GM12878 (cell line): ENCODE measurements around the gene RBBP4. TPM values are rescaled to one million over a fixed set of nuclear protein-coding genes. Genes with fewer than 3 reads are reported as not detected.
A peak's percentile ranks its signal among the peaks of the same experiment; 100 is the strongest.

Experiments used
- ATAC-seq: fragments of 200-7000 bp; cut with Tn5 transposase; 3 replicates; pipeline ENCODE4 v1.9.1; 2020; ENCODE audit warnings: mild to moderate bottlenecking, moderate library complexity
- BruUV-seq: library from RNA; stranded (reverse); fragments of 400-500 nt; replicated peaks from 2 replicates; lab custom pipeline; 2021; lab: Mats Ljungman, UMichigan
- CTCF ChIA-PET: fragments of 300-600 bp; sonication (Branson Sonifier 250); formaldehyde crosslinking; extraction: SDS; loops from one replicate; lab custom pipeline; 2021; ENCODE audit warnings: inconsistent platforms; lab: Yijun Ruan, JAX
- POLR2A ChIA-PET: fragments of 350-600 bp; formaldehyde crosslinking; extraction: SDS; loops from one replicate; lab custom pipeline; 2021; ENCODE audit warnings: inconsistent platforms; lab: Charles Lee
- RAD21 ChIA-PET: fragments of 300-600 bp; sonication (Branson Sonifier 250); formaldehyde crosslinking; loops from one replicate; lab custom pipeline; 2023; ENCODE audit warnings: antibody characterized with exemption; ENCODE audit not compliant: unreplicated experiment; lab: Charles Lee
- SMC1A ChIA-PET: fragments of 300-600 bp; sonication (Branson Sonifier 250); formaldehyde crosslinking; loops from one replicate; lab custom pipeline; 2023; ENCODE audit not compliant: unreplicated experiment, uncharacterized antibody; lab: Charles Lee
- DNase-seq: peaks from one replicate; pipeline ENCODE4 v3.0.0-alpha.2; 2011; ENCODE audit warnings: low read depth, low spot score
- FAIRE-seq: peaks from 3 replicates; lab custom pipeline; 2011; peaks lifted over from hg19 to GRCh38; lab: Jason Lieb, UNC
- H2AFZ ChIP-seq: 2 replicates; pipeline ENCODE4 v1.6.0; 2011; ENCODE audit warnings: low read depth, low read length, control low read depth; ENCODE audit not compliant: control insufficient read depth
- H3K27ac ChIP-seq: 2 replicates; pipeline ENCODE4 v1.5.1; 2011; ENCODE audit warnings: control low read depth; ENCODE audit not compliant: control insufficient read depth, insufficient read depth
- H3K27me3 ChIP-seq, 2 experiments: replicated peaks in 1 of 2; 2 replicates each; pipeline versions ENCODE4 v1.6.0 to v1.6.1; 2011; ENCODE audit warnings: low read length in 1 of 2; ENCODE audit not compliant: control insufficient read depth in 2 of 2, insufficient read depth in 2 of 2
- H3K36me3 ChIP-seq, 2 experiments: 2 replicates each; pipeline ENCODE4 v1.5.1; 2011; ENCODE audit warnings: low read length in 1 of 2; ENCODE audit not compliant: control insufficient read depth in 2 of 2, insufficient read depth in 2 of 2
- H3K4me1 ChIP-seq: 2 replicates; pipeline ENCODE4 v1.6.1; 2011; ENCODE audit warnings: mild to moderate bottlenecking, low read length, moderate library complexity, mixed read lengths; ENCODE audit not compliant: control insufficient read depth, insufficient read depth
- H3K4me2 ChIP-seq: 2 replicates; pipeline ENCODE4 v1.6.0; 2011; ENCODE audit warnings: control low read depth; ENCODE audit not compliant: control insufficient read depth, insufficient read depth
- H3K4me3 ChIP-seq: fragments of 200-600 bp; sonication (generic); 2 replicates; pipeline ENCODE4 v1.5.1; 2016
- H3K79me2 ChIP-seq: 2 replicates; pipeline ENCODE4 v1.6.0; 2011; ENCODE audit warnings: low read length; ENCODE audit not compliant: control insufficient read depth, insufficient read depth
- H3K9ac ChIP-seq: 2 replicates; pipeline ENCODE4 v1.8.0; 2011; ENCODE audit warnings: low read length, control low read depth, mixed read lengths; ENCODE audit not compliant: control insufficient read depth, insufficient read depth
- H3K9me3 ChIP-seq: replicated peaks from 3 replicates; pipeline ENCODE4 v1.5.1; 2011; ENCODE audit warnings: mild to moderate bottlenecking, low read length; ENCODE audit not compliant: control insufficient read depth, insufficient read depth
- H4K20me1 ChIP-seq: 2 replicates; pipeline ENCODE4 v1.6.0; 2011; ENCODE audit not compliant: control insufficient read depth, insufficient read depth
- CEBPB ChIP-seq, 2 experiments: fragments of 150-350 bp in 1 of 2; IDR thresholded peaks; 2 replicates each; pipeline ENCODE4 v1.6.1; 2012 to 2014; ENCODE audit warnings: low read depth in 2 of 2, low read length in 2 of 2, borderline replicate concordance in 1 of 2, inconsistent platforms in 1 of 2
- CREB1 ChIP-seq: IDR thresholded peaks from 2 replicates; pipeline ENCODE4 v1.6.1; 2012; ENCODE audit warnings: low read depth, mild to moderate bottlenecking, inconsistent platforms
- EZH2 ChIP-seq: IDR thresholded peaks from 2 replicates; pipeline ENCODE4 v1.6.1; 2012; ENCODE audit warnings: low read depth, mild to moderate bottlenecking, control low read depth, inconsistent platforms, low read length, borderline replicate concordance; ENCODE audit not compliant: control insufficient read depth
- HDAC2 ChIP-seq: fragments of 200-600 bp; sonication (generic); IDR thresholded peaks from 2 replicates; pipeline ENCODE4 v1.6.1; 2017
- KAT2A ChIP-seq: conservative IDR thresholded peaks from 2 replicates; pipeline ENCODE4 v1.6.1; 2011; ENCODE audit warnings: low read depth, low read length; ENCODE audit not compliant: control insufficient read depth
- NBN ChIP-seq: fragments of 450-650 bp; IDR thresholded peaks from 2 replicates; pipeline ENCODE4 v1.6.1; 2016
- PML ChIP-seq: IDR thresholded peaks from 2 replicates; pipeline ENCODE4 v1.6.1; 2012; ENCODE audit warnings: low read length, inconsistent platforms
- POLR2AphosphoS5 ChIP-seq: IDR thresholded peaks from 2 replicates; pipeline ENCODE4 v1.6.1; 2011; ENCODE audit warnings: mild to moderate bottlenecking, low read length, inconsistent platforms
- STAT1 ChIP-seq: fragments of 450-650 bp; conservative IDR thresholded peaks from 2 replicates; pipeline ENCODE4 v1.6.1; 2014; ENCODE audit warnings: antibody characterized with exemption, mild to moderate bottlenecking
- TBL1XR1 ChIP-seq: IDR thresholded peaks from 2 replicates; pipeline ENCODE4 v1.6.1; 2012; ENCODE audit warnings: low read depth, low read length, improper control_type of control experiment
- TCF3 ChIP-seq: IDR thresholded peaks from 2 replicates; pipeline ENCODE4 v1.6.1; 2012; ENCODE audit warnings: low read depth, mild to moderate bottlenecking, low read length, borderline replicate concordance; ENCODE audit not compliant: insufficient read depth
- YY1 ChIP-seq: IDR thresholded peaks from 2 replicates; pipeline ENCODE4 v1.6.1; 2011; ENCODE audit warnings: low read depth, mild to moderate bottlenecking, low read length
- ZNF384 ChIP-seq: IDR thresholded peaks from 2 replicates; pipeline ENCODE4 v1.6.1; 2012; ENCODE audit warnings: low read depth, mild to moderate bottlenecking, low read length, improper control_type of control experiment, borderline replicate concordance
- WGBS: methylation state at CpG from one replicate; pipeline ENCODE4 v1.1.6; 2016; ENCODE audit warnings: low lambda C conversion rate; ENCODE audit not compliant: insufficient replicate concordance, insufficient coverage; ENCODE audit errors: missing lambda C conversion rate; 5-methylcytosine and 5-hydroxymethylcytosine counted together
- in situ Hi-C: fragments of 300-500 bp; cut with MboI; formaldehyde crosslinking; loops from 9 replicates; pipeline ENCODE4 v1.14.3; 2018; ENCODE audit warnings: mixed read lengths
- intact Hi-C: fragments of 100-400 bp; cut with micrococcal nuclease; formaldehyde crosslinking; loops from one replicate; pipeline ENCODE4 v1.14.2; 2022; ENCODE audit not compliant: unreplicated experiment
- polyA plus RNA-seq, 11 experiments: library from polyadenylated mRNA; depleted of rRNA in 4 of 11; unstranded in 6 of 11; stranded (reverse) in 5 of 11; fragments of >200 nt; fragmentation: Nextera tagmentation in 4 of 11; fragmentation: Illumina TruSeq in 1 of 11; extraction: Ambion mirVana in 4 of 11; extraction: Trizol in 1 of 11; gene quantifications; 1 replicate in 1 of 11; 2 replicates in 10 of 11; pipeline versions ENCODE4 v1.2.1 to v1.2.3, GENCODE V29; 2011 to 2016; ENCODE audit warnings: inconsistent platforms in 2 of 11, missing spikeins in 2 of 11, low read depth in 1 of 11
- total RNA-seq, 4 experiments: library from RNA; depleted of rRNA in 3 of 4; stranded (reverse); fragments of >200 nt in 3 of 4; fragmentation: Illumina TruSeq in 1 of 4; extraction: Trizol in 1 of 4; gene quantifications; 2 replicates each; pipeline versions ENCODE4 v1.2.1 to v1.2.3, GENCODE V29; 2013 to 2021
- TF ChIP-seq, protein P1 (sequence below): fragments of 450-650 bp; IDR thresholded peaks from 2 replicates; pipeline ENCODE4 v1.6.1; 2017; ENCODE audit warnings: mild to moderate bottlenecking, moderate library complexity

RBBP4 gene
- total and polyA plus RNA-seq, 10 of the 15 experiments (the other 5 are each of a cell fraction or from before 2014, with no cell fraction given): 120 to 357 (median 231) TPM

DNA sequence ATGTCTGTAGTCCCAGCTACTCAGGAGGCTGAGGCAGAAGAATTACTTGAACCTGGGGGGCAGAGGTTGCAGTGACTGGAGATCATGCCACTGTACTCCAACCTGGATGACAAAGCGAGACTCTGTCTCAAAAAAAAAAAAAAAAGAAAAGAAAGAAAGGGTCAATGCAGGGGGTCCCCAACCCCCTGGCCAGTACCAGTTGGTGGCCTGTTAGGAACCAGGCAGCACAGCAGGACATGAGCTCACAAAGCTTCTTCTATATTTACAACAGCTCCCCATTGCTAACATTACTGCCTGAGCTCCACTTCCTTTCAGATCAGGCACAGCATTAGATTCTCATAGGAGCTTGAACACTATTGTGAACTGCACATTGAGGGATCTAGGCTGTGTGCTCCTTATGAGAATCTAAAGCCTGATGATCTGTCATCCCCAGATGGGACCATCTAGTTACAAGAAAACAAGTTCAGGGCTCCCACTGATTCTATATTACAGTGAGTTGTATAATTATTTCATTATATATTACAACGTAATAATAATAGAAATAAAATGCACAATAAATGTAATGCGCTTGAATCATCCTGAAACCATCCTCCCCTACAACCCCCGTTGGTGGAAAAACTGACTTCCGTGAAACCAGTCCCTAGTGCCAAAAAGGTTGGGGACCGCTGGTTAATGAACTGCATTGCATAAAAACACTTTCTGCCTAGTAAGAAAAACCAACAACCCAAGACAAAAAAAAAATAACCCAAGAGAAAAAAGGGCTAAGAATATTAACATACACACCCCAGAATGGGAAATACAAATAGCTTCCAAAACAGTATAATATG is 3.5 kb upstream of the RBBP4 start:
- Histone ChIP-seq H3K9ac (peak overlapping the region; percentile 44; the same call in 1 of the 2 replicates), H3K4me3 (peak overlapping the region; percentile 89), H3K27me3 (no peaks in the 10 kb centered on the region), H3K27ac (peak overlapping the region; percentile 50), H3K9me3 (no peaks in the 10 kb centered on the region), H3K36me3 (peaks cover 0 to under 1% of the 10 kb centered on the region in 2 experiments; a peak in 1 of 4 replicates), H3K4me2 (peak overlapping the region; percentile 77), H3K79me2 (peaks cover 84% of the 10 kb centered on the region), H3K4me1 (peaks cover 3% of the 10 kb centered on the region; the same call in 1 of the 2 replicates), H2AFZ (no peak overlapping the region), H4K20me1 (no peaks in the 10 kb centered on the region)
- 3% methylated on average over 5 of the region's 6 CpGs for WGBS
- ChIA-PET SMC1A (interaction anchor here (0.6 to 1.1 kb wide), 4 partner anchors 27 to 169 kb away, joined by 3 to 6 read pairs (median 4); no protein-coding TSS in a partner anchor), CTCF (interaction anchor here (1.0 to 2.0 kb wide), 3 partner anchors 20 to 127 kb away, joined by 5 to 7 read pairs (median 5); no protein-coding TSS in a partner anchor), RAD21 (interaction anchor here (0.8 to 1.4 kb wide), 3 partner anchors 23 to 127 kb away, joined by 3 to 8 read pairs (median 3); no protein-coding TSS in a partner anchor), POLR2A (interaction anchor here (0.6 to 0.8 kb wide), 4 partner anchors 25 to 1354 kb away, joined by 3 to 4 read pairs (median 3); no protein-coding TSS in a partner anchor)
- intact Hi-C loops: no loop called here
- TF ChIP-seq ZNF384 (no peak), TBL1XR1 (no peak), TCF3 (no peak), YY1 (no peak), CEBPB (IDR thresholded peaks at IDR 0.05; ENCODE audit: borderline replicate concordance in 1 of 2, low read depth in 2 of 2, low read length in 2 of 2) (no peak), KAT2A (no peak), NBN (no peak), STAT1 (no peak), HDAC2 (no peak), EZH2 (no peak), POLR2AphosphoS5 (no peak), CREB1 (no peak), PML (no peak)
- TF ChIP-seq, protein P1, sequence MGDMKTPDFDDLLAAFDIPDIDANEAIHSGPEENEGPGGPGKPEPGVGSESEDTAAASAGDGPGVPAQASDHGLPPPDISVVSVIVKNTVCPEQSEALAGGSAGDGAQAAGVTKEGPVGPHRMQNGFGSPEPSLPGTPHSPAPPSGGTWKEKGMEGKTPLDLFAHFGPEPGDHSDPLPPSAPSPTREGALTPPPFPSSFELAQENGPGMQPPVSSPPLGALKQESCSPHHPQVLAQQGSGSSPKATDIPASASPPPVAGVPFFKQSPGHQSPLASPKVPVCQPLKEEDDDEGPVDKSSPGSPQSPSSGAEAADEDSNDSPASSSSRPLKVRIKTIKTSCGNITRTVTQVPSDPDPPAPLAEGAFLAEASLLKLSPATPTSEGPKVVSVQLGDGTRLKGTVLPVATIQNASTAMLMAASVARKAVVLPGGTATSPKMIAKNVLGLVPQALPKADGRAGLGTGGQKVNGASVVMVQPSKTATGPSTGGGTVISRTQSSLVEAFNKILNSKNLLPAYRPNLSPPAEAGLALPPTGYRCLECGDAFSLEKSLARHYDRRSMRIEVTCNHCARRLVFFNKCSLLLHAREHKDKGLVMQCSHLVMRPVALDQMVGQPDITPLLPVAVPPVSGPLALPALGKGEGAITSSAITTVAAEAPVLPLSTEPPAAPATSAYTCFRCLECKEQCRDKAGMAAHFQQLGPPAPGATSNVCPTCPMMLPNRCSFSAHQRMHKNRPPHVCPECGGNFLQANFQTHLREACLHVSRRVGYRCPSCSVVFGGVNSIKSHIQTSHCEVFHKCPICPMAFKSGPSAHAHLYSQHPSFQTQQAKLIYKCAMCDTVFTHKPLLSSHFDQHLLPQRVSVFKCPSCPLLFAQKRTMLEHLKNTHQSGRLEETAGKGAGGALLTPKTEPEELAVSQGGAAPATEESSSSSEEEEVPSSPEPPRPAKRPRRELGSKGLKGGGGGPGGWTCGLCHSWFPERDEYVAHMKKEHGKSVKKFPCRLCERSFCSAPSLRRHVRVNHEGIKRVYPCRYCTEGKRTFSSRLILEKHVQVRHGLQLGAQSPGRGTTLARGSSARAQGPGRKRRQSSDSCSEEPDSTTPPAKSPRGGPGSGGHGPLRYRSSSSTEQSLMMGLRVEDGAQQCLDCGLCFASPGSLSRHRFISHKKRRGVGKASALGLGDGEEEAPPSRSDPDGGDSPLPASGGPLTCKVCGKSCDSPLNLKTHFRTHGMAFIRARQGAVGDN: no peak
- no TSS peak for BruUV-seq
- in situ Hi-C loops: no loop called here
- ATAC-seq (no peak), FAIRE-seq (no peak), DNase-seq (no peak)
